SK-N-SH treated with all-trans-retinoic acid at 6 μM for 48 hours (cell line): ENCODE measurements around the gene TMEFF2.
"Not testable (repeated sequence)": the region's sequence is repeated elsewhere in the genome, so short reads cannot be mapped to it uniquely, and the experiment has no call there.

Source experiments
- ATAC-seq: fragments of 200-7000 bp; cut with Tn5 transposase; 3 replicates; pipeline ENCODE4 v1.9.1; 2020; ENCODE audit warnings: mild to moderate bottlenecking, moderate library complexity
- ARNTL ChIP-seq: fragments of 450-650 bp; formaldehyde crosslinking; IDR thresholded peaks from 2 replicates; pipeline ENCODE4 v1.5.0; 2020; ENCODE audit warnings: low read depth, mild to moderate bottlenecking, moderate library complexity, borderline replicate concordance
- BACH2 ChIP-seq: fragments of 250-450 bp; sonication (Bioruptor Pico); IDR thresholded peaks from 2 replicates; pipeline ENCODE4 v1.9.0; 2021; ENCODE audit warnings: mild to moderate bottlenecking, borderline replicate concordance
- CSDC2 ChIP-seq: fragments of 250-450 bp; sonication (Bioruptor Pico); IDR thresholded peaks from 2 replicates; pipeline ENCODE4 v1.5.0; 2020; ENCODE audit warnings: mild to moderate bottlenecking, moderate library complexity
- CSRNP3 ChIP-seq: fragments of 250-450 bp; sonication (Bioruptor Pico); IDR thresholded peaks from 2 replicates; pipeline ENCODE4 v1.5.1; 2021; ENCODE audit warnings: mild to moderate bottlenecking, moderate library complexity
- ESRRG ChIP-seq: fragments of 250-450 bp; sonication (Bioruptor Pico); IDR thresholded peaks from 2 replicates; pipeline ENCODE4 v1.6.1; 2021; ENCODE audit warnings: mild to moderate bottlenecking
- OSR1 ChIP-seq: fragments of 250-450 bp; sonication (Bioruptor Pico); IDR thresholded peaks from 2 replicates; pipeline ENCODE4 v1.8.0; 2022; ENCODE audit warnings: moderate library complexity, mild to moderate bottlenecking, inconsistent platforms
- PATZ1 ChIP-seq: fragments of 250-450 bp; sonication (Bioruptor Pico); IDR thresholded peaks from 2 replicates; pipeline ENCODE4 v1.8.0; 2020; ENCODE audit warnings: mild to moderate bottlenecking, moderate library complexity, borderline replicate concordance
- POU6F1 ChIP-seq: fragments of 250-450 bp; sonication (Bioruptor Pico); IDR thresholded peaks from 2 replicates; pipeline ENCODE4 v1.8.0; 2021; ENCODE audit warnings: low read depth, mild to moderate bottlenecking, moderate library complexity, borderline replicate concordance
- PPARA ChIP-seq: fragments of 250-450 bp; sonication (Bioruptor Pico); IDR thresholded peaks from 2 replicates; pipeline ENCODE4 v1.5.0; 2020; ENCODE audit warnings: mild to moderate bottlenecking, borderline replicate concordance
- RARB ChIP-seq: fragments of 250-450 bp; sonication (Bioruptor Pico); IDR thresholded peaks from 2 replicates; pipeline ENCODE4 v1.8.0; 2021; ENCODE audit warnings: mild to moderate bottlenecking, moderate library complexity
- TCF4 ChIP-seq: fragments of 250-450 bp; sonication (Bioruptor Pico); IDR thresholded peaks from 2 replicates; pipeline ENCODE4 v1.8.0; 2021; ENCODE audit warnings: mild to moderate bottlenecking, moderate library complexity, borderline replicate concordance
- TSHZ2 ChIP-seq: fragments of 250-450 bp; sonication (Bioruptor Pico); IDR thresholded peaks from 2 replicates; pipeline ENCODE4 v1.5.0; 2020; ENCODE audit warnings: mild to moderate bottlenecking, moderate library complexity
- ZC3H10 ChIP-seq: fragments of 250-450 bp; sonication (Bioruptor Pico); IDR thresholded peaks from 2 replicates; pipeline ENCODE4 v1.5.1; 2021; ENCODE audit warnings: mild to moderate bottlenecking, moderate library complexity
- ZFP3 ChIP-seq: fragments of 250-450 bp; sonication (Bioruptor Pico); IDR thresholded peaks from 2 replicates; pipeline ENCODE4 v1.5.0; 2020; ENCODE audit warnings: mild to moderate bottlenecking, moderate library complexity
- ZNF70 ChIP-seq: fragments of 450-650 bp; formaldehyde crosslinking; IDR thresholded peaks from 2 replicates; pipeline ENCODE4 v1.5.0; 2020; ENCODE audit warnings: mild to moderate bottlenecking, moderate library complexity

The TMEFF2 gene

GRCh38 chr2:192082121-192082520 lies 112.6 kb downstream of the TMEFF2 start:
- TF ChIP-seq OSR1 (CRISPR knock-in tag), result no peak
- TF ChIP-seq POU6F1 (CRISPR knock-in tag), result no peak
- no peak for TF ChIP-seq BACH2 (CRISPR knock-in tag)
- no peak for TF ChIP-seq PATZ1 (CRISPR knock-in tag)
- no peak for TF ChIP-seq ZNF70 (CRISPR knock-in tag)
- TF ChIP-seq CSDC2, result no peak
- TF ChIP-seq ZFP3 (CRISPR knock-in tag), result no peak
- no peak for TF ChIP-seq TCF4
- no peak for TF ChIP-seq RARB (CRISPR knock-in tag)
- no peak for ATAC-seq

GRCh38 chr2:192080096-192080495 lies 114.6 kb downstream of the TMEFF2 start:
- not testable (repeated sequence) for ATAC-seq

GRCh38 chr2:192073878-192074277 lies 120.9 kb downstream of the TMEFF2 start:
- ATAC-seq, result no peak
- TF ChIP-seq ARNTL (no peak), ZFP3 (CRISPR knock-in tag) (no peak), CSDC2 (no peak), PATZ1 (CRISPR knock-in tag) (no peak), OSR1 (CRISPR knock-in tag) (no peak), PPARA (CRISPR knock-in tag) (no peak), ZC3H10 (no peak), CSRNP3 (no peak), RARB (CRISPR knock-in tag) (no peak)

GRCh38 chr2:192072778-192073177 lies 122.0 kb downstream of the TMEFF2 start:
- ATAC-seq, result no peak
- TF ChIP-seq ESRRG (CRISPR knock-in tag) (no peak), TSHZ2 (CRISPR knock-in tag) (no peak), OSR1 (CRISPR knock-in tag) (no peak), PPARA (CRISPR knock-in tag) (no peak), CSRNP3 (no peak), PATZ1 (CRISPR knock-in tag) (no peak)
